ENCODE data around the gene SYNE4. TPM values are rescaled to one million over a fixed set of nuclear protein-coding genes. Genes with fewer than 3 reads are reported as not detected.

The SYNE4 gene
- total and polyA plus RNA-seq, 2 donors (not counting 3 experiments of a cell fraction or from before 2014, with no cell fraction given): 0.46 to 0.62 TPM

DNA sequence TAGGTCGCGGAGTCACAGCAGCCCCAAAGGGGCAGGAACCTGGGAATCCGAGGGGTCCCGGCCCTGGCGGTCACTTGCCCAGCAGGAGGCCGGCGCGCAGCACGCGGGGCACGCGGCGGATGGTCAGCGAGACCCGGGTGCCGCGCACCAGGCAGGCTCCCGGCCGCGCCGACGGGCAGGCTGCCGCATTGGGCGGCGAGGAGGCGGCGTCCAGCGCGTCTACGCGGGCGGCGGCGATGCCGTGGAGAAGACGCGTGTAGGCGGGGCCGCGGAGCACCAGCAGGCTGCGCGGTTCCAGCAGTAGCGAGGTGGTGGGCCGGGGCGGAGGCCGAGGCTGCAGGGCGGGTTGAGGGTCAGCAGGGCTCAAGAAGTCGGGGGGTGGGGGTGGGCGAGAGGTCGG lies 607 bp upstream of the SYNE4 start:
- dilution Hi-C loops (cut with MboI; ENCODE audit: extremely low pct_ligation_motif_present, low sequenced_read_pairs) (no loop called here), intact Hi-C loops (cut with micrococcal nuclease) (no loop called here)
- peak overlapping the region; percentile 75 for H2AFZ ChIP-seq (ENCODE audit: low read depth, low read length)
- no peaks in the 10 kb centered on the region for H3K27me3 ChIP-seq (ENCODE audit: control insufficient read depth in 2 of 2, insufficient read depth in 2 of 2, low read length in 2 of 2)
- no peaks in the 10 kb centered on the region for H3K9me3 ChIP-seq (replicated peaks; ENCODE audit: control insufficient read depth, insufficient read depth, low read length)
- peak overlapping the region in 1 of 3 experiments; percentile 20 for H3K4me3 ChIP-seq (replicated peaks in 1 of 3; ENCODE audit: insufficient read depth in 1 of 3, low read depth in 1 of 3, low read length in 3 of 3)
- no peaks in the 10 kb centered on the region for H4K20me1 ChIP-seq (replicated peaks; ENCODE audit: control insufficient read depth, extremely low read depth, insufficient read depth, low read length)
- no TSS peak for BruUV-seq (replicated peaks)
- no peak overlapping the region for H3K9ac ChIP-seq (replicated peaks; ENCODE audit: extremely low read depth, insufficient read depth, low read length)
- no peaks in the 10 kb centered on the region for H3K36me3 ChIP-seq (ENCODE audit: control insufficient read depth in 2 of 2, extremely low read depth in 1 of 2, insufficient read depth in 2 of 2, low read length in 2 of 2)
- H3K79me2 ChIP-seq (ENCODE audit: control insufficient read depth, insufficient read depth, low read length): no peaks in the 10 kb centered on the region
- H3K9me1 ChIP-seq (replicated peaks; ENCODE audit: control insufficient read depth, extremely low read depth, insufficient read depth, low read length): no peaks in the 10 kb centered on the region
- peak overlapping the region; percentile 34 for H3K4me2 ChIP-seq (ENCODE audit: insufficient read depth, low read length)
- ChIA-PET POLR2A (interaction anchor here (0.6 kb wide), 1 partner anchor 77 kb away, joined by 3 read pairs; no protein-coding TSS in a partner anchor), CTCF (interaction anchor here (0.9 to 2.0 kb wide), 2 partner anchors 12 to 119 kb away, joined by 3 to 4 read pairs; no protein-coding TSS in a partner anchor)
- DNase-seq (ENCODE audit: low read depth, low spot score) (peak; percentile 64), FAIRE-seq (peak; percentile 78)
- no peak overlapping the region for H3K27ac ChIP-seq (ENCODE audit: insufficient read depth, low read depth, low read length)
- TF ChIP-seq POLR2AphosphoS5 (IDR thresholded peaks at IDR 0.05; ENCODE audit: insufficient read depth, low read depth, low read length) (peak; percentile 55), POLR2A (IDR thresholded peaks at IDR 0.05; ENCODE audit: low read depth, low read length) (peak; percentile 16), MAX (IDR thresholded peaks at IDR 0.05; ENCODE audit: insufficient read depth, insufficient read length) (no peak)
- peaks cover 9% of the 10 kb centered on the region for H3K4me1 ChIP-seq (ENCODE audit: control insufficient read depth, extremely low read depth, insufficient read depth, low read length)

- no peak overlapping the region for H2AFZ ChIP-seq (ENCODE audit: low read depth, low read length)
- no peak overlapping the region for H3K9ac ChIP-seq (replicated peaks; ENCODE audit: extremely low read depth, insufficient read depth, low read length)
- POLR2A ChIA-PET: no interaction called here
- intact Hi-C loops (cut with micrococcal nuclease) (no loop called here), dilution Hi-C loops (cut with MboI; ENCODE audit: extremely low pct_ligation_motif_present, low sequenced_read_pairs) (no loop called here)
- H3K9me3 ChIP-seq (replicated peaks; ENCODE audit: control insufficient read depth, insufficient read depth, low read length): no peaks in the 10 kb centered on the region
- no peaks in the 10 kb centered on the region for H3K27me3 ChIP-seq (ENCODE audit: control insufficient read depth in 2 of 2, insufficient read depth in 2 of 2, low read length in 2 of 2)
- no peak overlapping the region for H3K27ac ChIP-seq (ENCODE audit: insufficient read depth, low read depth, low read length)
- FAIRE-seq (no peak), DNase-seq (ENCODE audit: low read depth, low spot score) (no peak)
- no peak overlapping the region for H3K4me2 ChIP-seq (ENCODE audit: insufficient read depth, low read length)
- no peak overlapping the region for H3K4me3 ChIP-seq (replicated peaks in 1 of 3; ENCODE audit: insufficient read depth in 1 of 3, low read depth in 1 of 3, low read length in 3 of 3)
- H3K4me1 ChIP-seq (ENCODE audit: control insufficient read depth, extremely low read depth, insufficient read depth, low read length): peaks cover 5% of the 10 kb centered on the region
- H4K20me1 ChIP-seq (replicated peaks; ENCODE audit: control insufficient read depth, extremely low read depth, insufficient read depth, low read length): no peaks in the 10 kb centered on the region
- CTCF ChIA-PET: no interaction called here
- no peaks in the 10 kb centered on the region for H3K36me3 ChIP-seq (ENCODE audit: control insufficient read depth in 2 of 2, extremely low read depth in 1 of 2, insufficient read depth in 2 of 2, low read length in 2 of 2)
- no peaks in the 10 kb centered on the region for H3K9me1 ChIP-seq (replicated peaks; ENCODE audit: control insufficient read depth, extremely low read depth, insufficient read depth, low read length)
- no peaks in the 10 kb centered on the region for H3K79me2 ChIP-seq (ENCODE audit: control insufficient read depth, insufficient read depth, low read length)
- BruUV-seq (replicated peaks): no TSS peak
- no peak for TF ChIP-seq JUN (IDR thresholded peaks at IDR 0.05; ENCODE audit: borderline replicate concordance, insufficient read depth, insufficient read length, low read depth)
- TF ChIP-seq MAX (IDR thresholded peaks at IDR 0.05; ENCODE audit: insufficient read depth, insufficient read length): no peak
- no peak for TF ChIP-seq CTCF (IDR thresholded peaks at IDR 0.05; ENCODE audit: extremely low read depth in 1 of 2, insufficient read depth in 1 of 2, low read depth in 1 of 2, low read length in 2 of 2)
- TF ChIP-seq EZH2 (IDR thresholded peaks at IDR 0.05; ENCODE audit: borderline replicate concordance, low read depth, low read length, severe bottlenecking): no peak
- no peak for TF ChIP-seq POLR2A (IDR thresholded peaks at IDR 0.05; ENCODE audit: low read depth, low read length)
- TF ChIP-seq FOS (IDR thresholded peaks at IDR 0.05; ENCODE audit: borderline replicate concordance, insufficient read depth, low read length): no peak
- TF ChIP-seq GATA2 (IDR thresholded peaks at IDR 0.05; ENCODE audit: insufficient read depth, insufficient read length, low read depth, low read length): no peak
- no peak for TF ChIP-seq MYC (IDR thresholded peaks at IDR 0.05; ENCODE audit: low read depth, low read length)
- no peak for TF ChIP-seq POLR2AphosphoS5 (IDR thresholded peaks at IDR 0.05; ENCODE audit: insufficient read depth, low read depth, low read length)
Observed at GRCh38 chr19:36006955-36007354, 1.7 kb downstream of the SYNE4 start.

All from endothelial cell of umbilical vein (primary cell).